ENCODE measurements around the gene SRP9. TPM values are rescaled to one million over a fixed set of nuclear protein-coding genes. Genes with fewer than 3 reads are reported as not detected.

Gene SRP9
- 301 and 372 TPM in 2 replicates for total RNA-seq

GRCh38 chr1:225777583-225778336 lies at the start of gene SRP9:
SRP9 (plus strand) TSS chr1:225777826; CDS start chr1:225777941, 115 bp downstream.

GRCh38 chr1:225809842-225810578 lies 32.4 kb downstream of the SRP9 start, which contains the start of gene EPHX1:
EPHX1 (plus strand) TSS chr1:225810124; CDS start chr1:225828730, 18,606 bp downstream.

Small RNA genes within 50 kb of the gene (small RNA-seq; reads per million reads assigned to genes)
- not detected for gene RNU6-1304P

Other genes starting within 250 kb of the SRP9 start
- 710 and 1,043 TPM in 2 replicates for gene ENAH, start 124.7 kb upstream of the SRP9 start, total RNA-seq
- 113 and 122 TPM in 2 replicates for gene EPHX1, start 32.3 kb downstream of the SRP9 start, total RNA-seq
- 22.7 and 25.2 TPM in 2 replicates for gene TMEM63A, start 104.6 kb downstream of the SRP9 start, total RNA-seq
- 0.22 TPM in 1 of 2 replicates, not detected in the other for gene LEFTY1, start 111.3 kb downstream of the SRP9 start, total RNA-seq
- 22.1 and 24.4 TPM in 2 replicates for gene PYCR2, start 146.4 kb downstream of the SRP9 start, total RNA-seq
- gene LEFTY2, start 163.4 kb downstream of the SRP9 start, total RNA-seq = not detected in 2 replicates
- gene SDE2, start 221.5 kb downstream of the SRP9 start, total RNA-seq = 19.6 and 24.1 TPM in 2 replicates

All from articular chondrocyte of knee joint (primary cell).